Mucosa of rectum (tissue), 2 donors: Measurements from ENCODE around the gene MCCC1.

Experiments used
- H3K27ac ChIP-seq, 2 donors: one replicate each; pipeline ENCODE4 v1.7.0; 2013; ENCODE audit warnings: inconsistent platforms in 2 of 2, low read depth in 2 of 2, low read length in 2 of 2
- H3K27me3 ChIP-seq, 2 donors: one replicate each; pipeline ENCODE4 v1.7.0; 2013; ENCODE audit warnings: low read length in 2 of 2; ENCODE audit not compliant: control insufficient read depth in 2 of 2, insufficient read depth in 2 of 2
- H3K36me3 ChIP-seq, 2 donors: one replicate each; pipeline ENCODE4 v1.7.0; 2013; ENCODE audit warnings: low read length in 2 of 2; ENCODE audit not compliant: control insufficient read depth in 2 of 2, insufficient read depth in 2 of 2
- H3K4me1 ChIP-seq, 2 donors: one replicate each; pipeline ENCODE4 v1.7.0; 2013; ENCODE audit warnings: low read length in 2 of 2, mild to moderate bottlenecking in 1 of 2; ENCODE audit not compliant: control insufficient read depth in 2 of 2, insufficient read depth in 2 of 2
- H3K4me3 ChIP-seq, 2 donors: one replicate each; pipeline ENCODE4 v1.7.0; 2013; ENCODE audit warnings: low read length in 2 of 2
- H3K9ac ChIP-seq, 2 donors: one replicate each; pipeline ENCODE4 v1.7.0; 2013; ENCODE audit warnings: low read length in 2 of 2, low read depth in 1 of 2, mild to moderate bottlenecking in 1 of 2
- H3K9me3 ChIP-seq, 2 donors: one replicate each; pipeline ENCODE4 v1.7.0; 2013; ENCODE audit warnings: low read length in 2 of 2; ENCODE audit not compliant: control insufficient read depth in 2 of 2
- donor health status: healthy.
- donor health status: Normal muscosa, but diverticular disease.

MCCC1 gene

GRCh38 chr3:183099026-183099837 lies at the start of gene MCCC1:
Gene MCCC1, minus strand, starts transcription at chr3:183099496. Its CDS starts 56 bp downstream, at chr3:183099440.
- H3K4me1 ChIP-seq = peaks cover 6 to 8% of the 10 kb centered on the region in 2 donors
- no peaks in the 10 kb centered on the region for H3K27me3 ChIP-seq
- H3K9ac ChIP-seq = peak within 1 kb of the TSS; percentile 85 to 92
- no peaks in the 10 kb centered on the region for H3K9me3 ChIP-seq
- H3K4me3 ChIP-seq = peak within 1 kb of the TSS; percentile 95 to 99
- H3K36me3 ChIP-seq = no peaks in the 10 kb centered on the region
- peak within 1 kb of the TSS; percentile 74 to 82 for H3K27ac ChIP-seq

GRCh38 chr3:183148056-183148455 lies 48.8 kb upstream of the MCCC1 start:
- Histone ChIP-seq H3K9me3 (no peaks in the 10 kb centered on the region), H3K36me3 (no peaks in the 10 kb centered on the region), H3K27me3 (no peaks in the 10 kb centered on the region), H3K4me3 (no peak overlapping the region), H3K9ac (no peak overlapping the region), H3K4me1 (peaks cover 0 to 2% of the 10 kb centered on the region in 2 donors), H3K27ac (no peak overlapping the region)

- Histone ChIP-seq H3K27me3 (no peaks in the 10 kb centered on the region), H3K4me3 (no peak overlapping the region), H3K9ac (no peak overlapping the region), H3K9me3 (no peaks in the 10 kb centered on the region), H3K4me1 (no peaks in the 10 kb centered on the region), H3K36me3 (no peaks in the 10 kb centered on the region), H3K27ac (no peak overlapping the region)
Observed at GRCh38 chr3:183144363-183144762, 45.1 kb upstream of the MCCC1 start.

GRCh38 chr3:183142199-183142598 lies 42.9 kb upstream of the MCCC1 start:
- no peak overlapping the region for H3K4me3 ChIP-seq
- H3K4me1 ChIP-seq = no peaks in the 10 kb centered on the region
- H3K27ac ChIP-seq = no peak overlapping the region
- H3K36me3 ChIP-seq = no peaks in the 10 kb centered on the region
- H3K9ac ChIP-seq = no peak overlapping the region
- H3K9me3 ChIP-seq = no peaks in the 10 kb centered on the region
- no peaks in the 10 kb centered on the region for H3K27me3 ChIP-seq

GRCh38 chr3:183134844-183135243 lies 35.5 kb upstream of the MCCC1 start:
- Histone ChIP-seq H3K4me3 (no peak overlapping the region), H3K9ac (no peak overlapping the region), H3K9me3 (peaks cover 0 to under 1% of the 10 kb centered on the region in 2 donors), H3K27me3 (no peaks in the 10 kb centered on the region), H3K36me3 (no peaks in the 10 kb centered on the region), H3K4me1 (no peaks in the 10 kb centered on the region), H3K27ac (no peak overlapping the region)

GRCh38 chr3:183132409-183132808 lies 33.1 kb upstream of the MCCC1 start:
- no peaks in the 10 kb centered on the region for H3K36me3 ChIP-seq

GRCh38 chr3:183131735-183132134 lies 32.4 kb upstream of the MCCC1 start:
- Histone ChIP-seq H3K9ac (no peak overlapping the region), H3K36me3 (no peaks in the 10 kb centered on the region), H3K4me3 (no peak overlapping the region), H3K4me1 (no peaks in the 10 kb centered on the region), H3K27me3 (no peaks in the 10 kb centered on the region), H3K27ac (no peak overlapping the region), H3K9me3 (peaks cover 0 to 6% of the 10 kb centered on the region in 2 donors)

More at GRCh38 chr3:183132409-183132808, 33.1 kb upstream of the MCCC1 start:
- Histone ChIP-seq H3K9ac (no peak overlapping the region), H3K27me3 (no peaks in the 10 kb centered on the region), H3K9me3 (peaks cover 0 to 6% of the 10 kb centered on the region in 2 donors), H3K27ac (no peak overlapping the region), H3K4me3 (no peak overlapping the region), H3K4me1 (no peaks in the 10 kb centered on the region)

GRCh38 chr3:183131186-183131725 lies 32.0 kb upstream of the MCCC1 start:
- H3K9me3 ChIP-seq = peaks cover 0 to 6% of the 10 kb centered on the region in 2 donors
- no peak overlapping the region for H3K9ac ChIP-seq
- no peak overlapping the region for H3K27ac ChIP-seq
- H3K36me3 ChIP-seq = no peaks in the 10 kb centered on the region
- H3K4me3 ChIP-seq = no peak overlapping the region
- H3K27me3 ChIP-seq = no peaks in the 10 kb centered on the region
- H3K4me1 ChIP-seq = no peaks in the 10 kb centered on the region

GRCh38 chr3:183129243-183129642 lies 29.9 kb upstream of the MCCC1 start:
- Histone ChIP-seq H3K9ac (no peak overlapping the region), H3K4me3 (no peak overlapping the region), H3K27ac (no peak overlapping the region), H3K9me3 (peaks cover 0 to 6% of the 10 kb centered on the region in 2 donors), H3K27me3 (no peaks in the 10 kb centered on the region), H3K4me1 (no peaks in the 10 kb centered on the region), H3K36me3 (no peaks in the 10 kb centered on the region)

GRCh38 chr3:183128709-183129108 lies 29.4 kb upstream of the MCCC1 start:
- H3K27ac ChIP-seq = no peak overlapping the region
- H3K27me3 ChIP-seq = no peaks in the 10 kb centered on the region
- H3K4me3 ChIP-seq = no peak overlapping the region
- no peak overlapping the region for H3K9ac ChIP-seq
- peaks cover 0 to 6% of the 10 kb centered on the region in 2 donors for H3K9me3 ChIP-seq
- H3K4me1 ChIP-seq = no peaks in the 10 kb centered on the region
- no peaks in the 10 kb centered on the region for H3K36me3 ChIP-seq
